DOHH2 (cell line): ENCODE data around the gene ZBTB4.

Experiments used
- EZH2phosphoT487 ChIP-seq: fragments of 200-600 bp; sonication (generic); IDR thresholded peaks from 2 replicates; pipeline ENCODE4 v1.6.1; 2017; ENCODE audit warnings: borderline replicate concordance, mild to moderate bottlenecking, antibody characterized with exemption, low read length, moderate library complexity, mixed read lengths
- TF ChIP-seq, protein P1 (sequence below): fragments of 200-600 bp; sonication (generic); IDR thresholded peaks from one replicate; pipeline ENCODE4 v1.5.1; 2014; ENCODE audit warnings: antibody characterized with exemption, mild to moderate bottlenecking, low read depth, low read length; ENCODE audit not compliant: poor library complexity, severe bottlenecking

DNA sequence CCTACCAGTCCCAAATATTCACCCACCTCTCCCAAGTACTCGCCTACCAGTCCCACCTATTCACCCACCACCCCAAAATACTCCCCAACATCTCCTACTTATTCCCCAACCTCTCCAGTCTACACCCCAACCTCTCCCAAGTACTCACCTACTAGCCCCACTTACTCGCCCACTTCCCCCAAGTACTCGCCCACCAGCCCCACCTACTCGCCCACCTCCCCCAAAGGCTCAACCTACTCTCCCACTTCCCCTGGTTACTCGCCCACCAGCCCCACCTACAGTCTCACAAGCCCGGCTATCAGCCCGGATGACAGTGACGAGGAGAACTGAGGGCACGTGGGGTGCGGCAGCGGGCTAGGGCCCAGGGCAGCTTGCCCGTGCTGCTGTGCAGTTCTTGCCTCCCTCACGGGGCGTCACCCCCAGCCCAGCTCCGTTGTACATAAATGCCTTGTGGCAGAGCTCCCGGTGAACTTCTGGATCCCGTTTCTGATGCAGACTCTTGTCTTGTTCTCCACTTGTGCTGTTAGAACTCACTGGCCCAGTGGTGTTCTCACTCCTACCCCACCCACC lies 34.5 kb upstream of the ZBTB4 start:
- TF ChIP-seq, protein P1, sequence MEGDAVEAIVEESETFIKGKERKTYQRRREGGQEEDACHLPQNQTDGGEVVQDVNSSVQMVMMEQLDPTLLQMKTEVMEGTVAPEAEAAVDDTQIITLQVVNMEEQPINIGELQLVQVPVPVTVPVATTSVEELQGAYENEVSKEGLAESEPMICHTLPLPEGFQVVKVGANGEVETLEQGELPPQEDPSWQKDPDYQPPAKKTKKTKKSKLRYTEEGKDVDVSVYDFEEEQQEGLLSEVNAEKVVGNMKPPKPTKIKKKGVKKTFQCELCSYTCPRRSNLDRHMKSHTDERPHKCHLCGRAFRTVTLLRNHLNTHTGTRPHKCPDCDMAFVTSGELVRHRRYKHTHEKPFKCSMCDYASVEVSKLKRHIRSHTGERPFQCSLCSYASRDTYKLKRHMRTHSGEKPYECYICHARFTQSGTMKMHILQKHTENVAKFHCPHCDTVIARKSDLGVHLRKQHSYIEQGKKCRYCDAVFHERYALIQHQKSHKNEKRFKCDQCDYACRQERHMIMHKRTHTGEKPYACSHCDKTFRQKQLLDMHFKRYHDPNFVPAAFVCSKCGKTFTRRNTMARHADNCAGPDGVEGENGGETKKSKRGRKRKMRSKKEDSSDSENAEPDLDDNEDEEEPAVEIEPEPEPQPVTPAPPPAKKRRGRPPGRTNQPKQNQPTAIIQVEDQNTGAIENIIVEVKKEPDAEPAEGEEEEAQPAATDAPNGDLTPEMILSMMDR = no peak
- TF ChIP-seq EZH2phosphoT487 = no peak
